Astrocyte (in vitro differentiated cells and primary cell): ENCODE results near the gene MSRB2.

ENCODE experiments used
- CTCF ChIP-seq: IDR thresholded peaks from 2 replicates; pipeline ENCODE4 v1.5.1; 2011; ENCODE audit warnings: low read depth, mild to moderate bottlenecking, inconsistent platforms, low read length, moderate library complexity; ENCODE audit not compliant: insufficient read depth
- EZH2 ChIP-seq: IDR thresholded peaks from 2 replicates; pipeline ENCODE4 v1.6.1; 2012; ENCODE audit warnings: mild to moderate bottlenecking, low read length, inconsistent platforms; ENCODE audit not compliant: insufficient read depth

GRCh38 chr10:23051278-23051677, 44.1 kb upstream of the MSRB2 start:
- TF ChIP-seq EZH2 (no peak), CTCF (no peak)
